ENCODE data around the gene C2orf72. TPM values are rescaled to one million over a fixed set of nuclear protein-coding genes. Genes with fewer than 3 reads are reported as not detected.
A peak's percentile ranks its signal among the peaks of the same experiment; 100 is the strongest.
"Not testable (repeated sequence)": the region's sequence is repeated elsewhere in the genome, so short reads cannot be mapped to it uniquely, and the experiment has no call there.

The C2orf72 gene
- total and polyA plus RNA-seq, 7 donors, result 0.36 to 20.4 (median 18.5) TPM; not detected in 2

DNA sequence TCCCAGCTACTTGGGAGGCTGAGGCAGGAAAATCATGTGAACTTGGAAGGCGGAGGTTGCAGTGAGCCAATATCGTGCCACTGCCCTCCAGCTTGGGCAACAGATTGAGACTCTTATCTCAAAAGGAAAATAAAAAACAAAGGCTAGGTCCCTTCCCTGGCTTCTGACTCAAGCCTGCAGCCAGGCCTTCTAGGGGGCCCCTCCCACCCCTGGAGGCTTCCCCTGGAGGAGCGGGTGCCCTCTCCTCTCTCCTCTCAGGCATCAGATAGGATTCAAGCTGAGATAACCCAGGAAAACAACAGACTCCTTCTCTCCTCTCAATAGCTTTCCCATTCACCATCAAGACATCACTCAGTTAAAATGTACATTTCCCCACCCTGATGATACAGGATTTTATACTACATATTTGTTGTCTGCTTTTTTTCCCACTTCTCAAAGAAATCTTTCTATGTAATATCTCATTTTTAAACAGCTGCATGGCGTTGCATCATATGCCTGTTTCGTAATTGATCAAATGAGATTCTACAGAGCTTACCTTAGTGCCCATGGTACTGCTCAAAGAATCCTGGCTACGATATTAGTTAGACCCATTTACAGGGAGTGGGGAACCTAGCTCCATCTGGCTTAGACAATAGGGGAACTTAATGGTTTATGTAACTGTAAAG is 20.6 kb upstream of the C2orf72 start:
- Histone ChIP-seq H3K9me3 (no peaks in the 10 kb centered on the region), H3K4me1 (no peaks in the 10 kb centered on the region), H3K27ac (no peak overlapping the region), H3K36me3 (no peaks in the 10 kb centered on the region), H3K27me3 (peaks cover 0 to 9% (median 0%) of the 10 kb centered on the region in 3 donors), H3K4me3 (no peak overlapping the region)
- intact Hi-C loops (cut with DNase I), result no loop called here
- WGBS, 2 donors, result 61 to 84% methylated on average over 6 of the region's 6 CpGs
- no peak for DNase-seq
- TF ChIP-seq POLR2AphosphoS5 (IDR thresholded peaks at IDR 0.05) (no peak), POLR2A (IDR thresholded peaks at IDR 0.05) (no peak), EP300 (IDR thresholded peaks at IDR 0.05) (no peak)
- TF ChIP-seq, protein P1, sequence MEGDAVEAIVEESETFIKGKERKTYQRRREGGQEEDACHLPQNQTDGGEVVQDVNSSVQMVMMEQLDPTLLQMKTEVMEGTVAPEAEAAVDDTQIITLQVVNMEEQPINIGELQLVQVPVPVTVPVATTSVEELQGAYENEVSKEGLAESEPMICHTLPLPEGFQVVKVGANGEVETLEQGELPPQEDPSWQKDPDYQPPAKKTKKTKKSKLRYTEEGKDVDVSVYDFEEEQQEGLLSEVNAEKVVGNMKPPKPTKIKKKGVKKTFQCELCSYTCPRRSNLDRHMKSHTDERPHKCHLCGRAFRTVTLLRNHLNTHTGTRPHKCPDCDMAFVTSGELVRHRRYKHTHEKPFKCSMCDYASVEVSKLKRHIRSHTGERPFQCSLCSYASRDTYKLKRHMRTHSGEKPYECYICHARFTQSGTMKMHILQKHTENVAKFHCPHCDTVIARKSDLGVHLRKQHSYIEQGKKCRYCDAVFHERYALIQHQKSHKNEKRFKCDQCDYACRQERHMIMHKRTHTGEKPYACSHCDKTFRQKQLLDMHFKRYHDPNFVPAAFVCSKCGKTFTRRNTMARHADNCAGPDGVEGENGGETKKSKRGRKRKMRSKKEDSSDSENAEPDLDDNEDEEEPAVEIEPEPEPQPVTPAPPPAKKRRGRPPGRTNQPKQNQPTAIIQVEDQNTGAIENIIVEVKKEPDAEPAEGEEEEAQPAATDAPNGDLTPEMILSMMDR (IDR thresholded peaks at IDR 0.05), result no peak

DNA sequence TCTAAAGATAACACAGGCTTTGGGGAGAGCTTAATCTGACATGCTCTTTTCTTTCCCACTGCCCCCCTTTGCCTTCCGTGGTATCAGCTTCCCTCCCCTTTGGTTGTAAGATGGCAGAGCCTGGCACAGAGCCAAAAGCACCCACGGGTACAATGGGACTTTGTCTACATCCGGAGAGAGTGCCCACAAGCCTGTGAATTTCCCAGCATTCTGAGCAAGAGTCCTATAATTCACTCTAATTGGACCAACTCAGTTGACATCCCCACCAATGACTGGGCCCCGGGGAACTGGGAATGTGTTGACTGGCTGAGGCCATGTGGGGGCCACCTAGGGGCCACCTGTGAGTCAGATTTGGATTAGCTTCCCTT is 20.1 kb upstream of the C2orf72 start:
- H3K36me3 ChIP-seq, result no peaks in the 10 kb centered on the region
- peaks cover 0 to 7% (median 0%) of the 10 kb centered on the region in 3 donors for H3K27me3 ChIP-seq
- 23 to 37% methylated on average over 4 of the region's 4 CpGs for WGBS, 2 donors
- H3K4me3 ChIP-seq, result no peak overlapping the region
- no peaks in the 10 kb centered on the region for H3K4me1 ChIP-seq
- no peak for DNase-seq
- intact Hi-C loops (cut with DNase I), result no loop called here
- TF ChIP-seq POLR2A (IDR thresholded peaks at IDR 0.05) (no peak), EP300 (IDR thresholded peaks at IDR 0.05) (no peak), POLR2AphosphoS5 (IDR thresholded peaks at IDR 0.05) (no peak)
- TF ChIP-seq, protein P1 (IDR thresholded peaks at IDR 0.05), result no peak
- no peak overlapping the region for H3K27ac ChIP-seq
- no peaks in the 10 kb centered on the region for H3K9me3 ChIP-seq

DNA sequence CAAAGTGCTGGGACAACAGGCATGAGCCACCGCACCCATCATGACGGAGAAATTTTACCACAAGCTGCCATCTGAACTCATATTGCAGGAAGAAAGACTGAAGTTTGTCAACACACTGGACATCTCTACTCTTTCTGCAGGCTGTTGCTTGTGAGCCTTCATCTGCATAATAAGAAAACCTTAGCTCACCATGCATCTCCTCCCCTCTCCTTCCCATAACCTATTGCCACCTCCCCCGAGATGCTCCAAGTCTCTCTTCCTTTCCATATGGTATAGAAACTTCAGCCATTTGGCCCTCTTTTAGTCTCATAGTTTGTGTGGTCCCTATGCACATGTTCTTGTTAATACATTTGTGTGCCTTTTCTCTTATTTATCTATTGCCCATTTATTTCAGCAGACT is 19.1 kb upstream of the C2orf72 start:
- 92 to 95% methylated on average over 3 of the region's 3 CpGs for WGBS, 2 donors

DNA sequence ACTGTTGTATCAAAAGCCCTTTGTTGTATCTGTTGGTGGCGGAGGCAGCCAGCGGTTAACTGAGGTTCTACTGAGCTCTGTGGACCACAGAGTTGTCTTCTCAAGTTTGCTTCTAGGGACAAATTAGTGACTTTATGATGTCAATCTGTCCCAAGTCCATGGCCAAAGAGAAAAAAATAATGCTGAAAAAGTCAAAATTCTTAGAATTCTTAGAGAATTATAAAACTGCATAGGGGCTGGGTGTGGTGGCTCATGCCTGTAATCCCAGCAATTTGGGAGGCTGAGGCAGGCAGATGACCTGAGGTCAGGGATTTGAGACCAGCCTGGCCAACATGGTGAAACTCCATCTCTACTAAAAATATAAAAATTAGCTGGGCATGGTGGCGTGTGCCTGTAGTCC is 12.3 kb upstream of the C2orf72 start:
- WGBS, 2 donors, result 95 to 98% methylated on average over 3 of the region's 3 CpGs
- H3K9me3 ChIP-seq; H3K27me3 ChIP-seq; DNase-seq; H3K4me1 ChIP-seq; intact Hi-C loops (cut with DNase I); H3K4me3 ChIP-seq; H3K27ac ChIP-seq; H3K36me3 ChIP-seq: not testable (repeated sequence)

More for the DNA sequence above, 19.1 kb upstream of the C2orf72 start:
- DNase-seq, result no peak
- no peaks in the 10 kb centered on the region for H3K9me3 ChIP-seq
- H3K27ac ChIP-seq, result no peak overlapping the region
- intact Hi-C loops (cut with DNase I), result no loop called here
- H3K36me3 ChIP-seq, result no peaks in the 10 kb centered on the region
- TF ChIP-seq EP300 (IDR thresholded peaks at IDR 0.05), result no peak
- TF ChIP-seq, protein P1 (IDR thresholded peaks at IDR 0.05), result no peak
- no peak overlapping the region for H3K4me3 ChIP-seq
- no peaks in the 10 kb centered on the region for H3K4me1 ChIP-seq
- H3K27me3 ChIP-seq, result peaks cover 0 to 7% (median 0%) of the 10 kb centered on the region in 3 donors

DNA sequence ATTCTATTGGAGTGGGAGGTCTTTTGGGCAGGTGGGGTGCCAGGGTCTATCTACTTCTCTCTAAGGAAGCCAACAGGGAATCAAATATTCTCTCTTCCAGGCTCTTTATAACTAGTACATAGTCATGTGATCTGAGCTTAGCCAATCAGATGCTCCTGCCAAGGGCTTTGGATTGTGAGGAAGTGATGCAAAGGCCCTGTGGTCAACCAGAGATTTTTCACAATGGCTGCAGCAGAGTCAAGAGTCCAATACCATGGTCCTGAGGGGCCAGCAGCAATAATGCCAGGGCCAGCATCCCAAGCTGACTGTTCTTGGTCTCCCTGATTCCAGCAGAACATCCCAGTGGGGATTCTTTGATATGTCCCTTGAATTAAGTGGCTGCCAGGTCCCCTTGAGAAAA is 8.4 kb upstream of the C2orf72 start:
- intact Hi-C loops (cut with DNase I), result no loop called here
- Histone ChIP-seq H3K9me3 (no peaks in the 10 kb centered on the region), H3K4me1 (no peaks in the 10 kb centered on the region), H3K4me3 (no peak overlapping the region), H3K27me3 (peaks cover 0 to 9% (median 0%) of the 10 kb centered on the region in 3 donors), H3K36me3 (no peaks in the 10 kb centered on the region), H3K27ac (no peak overlapping the region)
- DNase-seq, result peak; percentile 20
- TF ChIP-seq POLR2AphosphoS5 (IDR thresholded peaks at IDR 0.05), result no peak
- TF ChIP-seq, protein P1 (IDR thresholded peaks at IDR 0.05), result no peak
- no peak for TF ChIP-seq POLR2A (IDR thresholded peaks at IDR 0.05)
- TF ChIP-seq EP300 (IDR thresholded peaks at IDR 0.05), result no peak

Measured in sigmoid colon (tissue), 7 donors.